Brain microvascular endothelial cell (primary cell): Measurements from ENCODE around the gene PRKAR1B.
"Not testable (repeated sequence)": the region's sequence is repeated elsewhere in the genome, so short reads cannot be mapped to it uniquely, and the experiment has no call there.

ENCODE experiments used
- DNase-seq: peaks from one replicate; pipeline ENCODE4 v3.0.0-alpha.2; 2020
- H3K27ac ChIP-seq: fragments of 250-450 bp; sonication (Bioruptor Pico); 2 replicates; pipeline ENCODE4 v1.5.1; 2020; ENCODE audit warnings: mild to moderate bottlenecking, moderate library complexity
- H3K27me3 ChIP-seq: fragments of 250-450 bp; sonication (Bioruptor Pico); replicated peaks from 2 replicates; pipeline ENCODE4 v1.5.1; 2020; ENCODE audit warnings: mild to moderate bottlenecking
- H3K36me3 ChIP-seq: fragments of 250-450 bp; sonication (Bioruptor Pico); replicated peaks from 2 replicates; pipeline ENCODE4 v1.5.1; 2020; ENCODE audit warnings: mild to moderate bottlenecking
- H3K4me3 ChIP-seq: 2 replicates; pipeline ENCODE4 v1.5.1; 2011; ENCODE audit warnings: low read depth, mild to moderate bottlenecking, control low read depth, low read length, moderate library complexity
- CTCF ChIP-seq: IDR thresholded peaks from 2 replicates; pipeline ENCODE4 v1.5.1; 2011; ENCODE audit warnings: low read depth, mild to moderate bottlenecking, moderate library complexity, low read length, control low read depth, inconsistent platforms; ENCODE audit errors: missing control alignments
- in situ Hi-C: cut with HindIII; loops from 2 replicates; pipeline ENCODE4 v1.10.0; 2017; ENCODE audit warnings: low sequenced_read_pairs, low pct_ligation_motif_present

The PRKAR1B gene

GRCh38 chr7:637826-638225, 89.3 kb downstream of the PRKAR1B start:
- H3K27ac ChIP-seq = no peak overlapping the region
- no peak for DNase-seq
- no peak for TF ChIP-seq CTCF
- in situ Hi-C loops = no loop called here
- no peak overlapping the region for H3K4me3 ChIP-seq
- no peaks in the 10 kb centered on the region for H3K27me3 ChIP-seq
- H3K36me3 ChIP-seq = no peaks in the 10 kb centered on the region

GRCh38 chr7:636396-636795, 90.7 kb downstream of the PRKAR1B start:
- peak; percentile 21 for DNase-seq
- in situ Hi-C loops = no loop called here
- Histone ChIP-seq H3K4me3 (no peak overlapping the region), H3K27ac (no peak overlapping the region), H3K27me3 (no peaks in the 10 kb centered on the region), H3K36me3 (no peaks in the 10 kb centered on the region)
- TF ChIP-seq CTCF = peak; percentile 64

GRCh38 chr7:635687-636382, 91.2 kb downstream of the PRKAR1B start:
- H3K27ac ChIP-seq, H3K4me3 ChIP-seq, DNase-seq, H3K36me3 ChIP-seq, in situ Hi-C loops, H3K27me3 ChIP-seq: not testable (repeated sequence)

- Histone ChIP-seq H3K27ac (no peak overlapping the region), H3K36me3 (no peaks in the 10 kb centered on the region), H3K27me3 (no peaks in the 10 kb centered on the region), H3K4me3 (no peak overlapping the region)
- TF ChIP-seq CTCF = no peak
- DNase-seq = no peak
- in situ Hi-C loops = no loop called here
These were observed 91.9 kb downstream of the PRKAR1B start for GRCh38 chr7:635227-635626.

- in situ Hi-C loops = no loop called here
- no peaks in the 10 kb centered on the region for H3K27me3 ChIP-seq
- TF ChIP-seq CTCF = no peak
- H3K4me3 ChIP-seq = no peak overlapping the region
- no peak for DNase-seq
- no peak overlapping the region for H3K27ac ChIP-seq
- no peaks in the 10 kb centered on the region for H3K36me3 ChIP-seq
These were observed 93.6 kb downstream of the PRKAR1B start for GRCh38 chr7:633381-634018.

GRCh38 chr7:632831-633210, 94.3 kb downstream of the PRKAR1B start:
- no peak for TF ChIP-seq CTCF
- in situ Hi-C loops = no loop called here
- no peak overlapping the region for H3K27ac ChIP-seq
- H3K36me3 ChIP-seq = no peaks in the 10 kb centered on the region
- no peaks in the 10 kb centered on the region for H3K27me3 ChIP-seq
- DNase-seq = no peak
- no peak overlapping the region for H3K4me3 ChIP-seq
